Activated T-cell treated with anti-CD3 and anti-CD28 coated beads for 48 hours (primary cell): Measurements from ENCODE around the gene SNX9.
"Not testable (repeated sequence)": the region's sequence is repeated elsewhere in the genome, so short reads cannot be mapped to it uniquely, and the experiment has no call there.

Experiments
- DNase-seq: peaks from one replicate; pipeline ENCODE4 v3.0.0-alpha.2; 2020; ENCODE audit warnings: low read depth

The SNX9 gene

DNA sequence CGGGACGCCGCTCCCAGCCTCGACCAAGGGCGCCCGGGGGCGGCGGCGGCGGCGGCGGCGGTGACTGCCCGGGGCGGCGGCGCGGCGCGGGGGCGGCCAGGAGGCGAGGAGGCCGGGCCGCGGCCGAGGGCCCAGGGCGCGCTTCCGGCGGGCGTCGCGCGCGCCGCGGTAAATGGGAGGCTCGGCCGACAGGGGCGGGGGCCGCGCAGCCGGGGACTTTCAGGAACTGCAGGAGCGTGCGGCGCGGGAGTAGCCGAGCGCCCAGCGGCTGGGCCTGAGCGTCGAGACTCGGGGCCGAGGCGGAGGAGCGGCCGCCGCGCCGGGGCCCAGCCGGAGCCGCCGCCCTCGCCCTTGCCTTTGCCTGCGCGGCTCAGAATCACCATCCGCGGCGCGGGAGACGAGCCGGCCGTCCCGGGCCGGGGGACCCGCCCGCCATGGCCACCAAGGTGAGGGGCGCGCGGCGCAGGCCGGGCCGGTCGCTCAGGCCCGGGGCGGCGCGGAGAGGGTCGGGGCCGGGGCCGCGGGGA lies at the start of gene SNX9:
Gene SNX9 (plus strand): TSS at position 246 of the 527 bp plus-strand sequence. CDS start 189 bp downstream, at position 435.
- peak; percentile 74 for DNase-seq

DNA sequence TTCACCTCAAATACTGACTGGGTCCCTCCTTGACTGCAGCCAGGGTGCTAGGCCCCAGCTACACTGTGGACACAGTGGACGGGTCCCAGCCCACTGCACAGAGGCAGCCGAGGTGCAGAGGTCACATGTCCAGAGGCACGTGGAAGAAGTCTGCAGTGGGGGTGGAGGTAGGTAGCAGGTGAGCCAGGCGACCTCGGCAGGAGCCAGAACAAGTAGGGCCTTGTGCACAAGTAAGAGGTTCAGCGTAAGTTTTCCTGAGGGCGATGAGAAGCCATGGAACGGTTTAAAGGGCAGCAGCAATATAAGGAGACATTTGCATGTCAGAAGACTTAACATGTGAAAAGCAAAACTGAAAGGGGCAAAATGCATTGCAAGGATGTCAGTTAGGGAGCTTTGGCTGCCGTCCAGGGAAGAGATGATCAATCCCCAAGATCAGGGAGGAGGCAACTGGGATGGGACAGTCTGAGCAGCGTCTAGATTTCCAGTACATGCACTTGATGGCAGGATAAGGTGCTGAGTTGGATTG lies 49.7 kb upstream of the SNX9 start:
- no peak for DNase-seq

DNA sequence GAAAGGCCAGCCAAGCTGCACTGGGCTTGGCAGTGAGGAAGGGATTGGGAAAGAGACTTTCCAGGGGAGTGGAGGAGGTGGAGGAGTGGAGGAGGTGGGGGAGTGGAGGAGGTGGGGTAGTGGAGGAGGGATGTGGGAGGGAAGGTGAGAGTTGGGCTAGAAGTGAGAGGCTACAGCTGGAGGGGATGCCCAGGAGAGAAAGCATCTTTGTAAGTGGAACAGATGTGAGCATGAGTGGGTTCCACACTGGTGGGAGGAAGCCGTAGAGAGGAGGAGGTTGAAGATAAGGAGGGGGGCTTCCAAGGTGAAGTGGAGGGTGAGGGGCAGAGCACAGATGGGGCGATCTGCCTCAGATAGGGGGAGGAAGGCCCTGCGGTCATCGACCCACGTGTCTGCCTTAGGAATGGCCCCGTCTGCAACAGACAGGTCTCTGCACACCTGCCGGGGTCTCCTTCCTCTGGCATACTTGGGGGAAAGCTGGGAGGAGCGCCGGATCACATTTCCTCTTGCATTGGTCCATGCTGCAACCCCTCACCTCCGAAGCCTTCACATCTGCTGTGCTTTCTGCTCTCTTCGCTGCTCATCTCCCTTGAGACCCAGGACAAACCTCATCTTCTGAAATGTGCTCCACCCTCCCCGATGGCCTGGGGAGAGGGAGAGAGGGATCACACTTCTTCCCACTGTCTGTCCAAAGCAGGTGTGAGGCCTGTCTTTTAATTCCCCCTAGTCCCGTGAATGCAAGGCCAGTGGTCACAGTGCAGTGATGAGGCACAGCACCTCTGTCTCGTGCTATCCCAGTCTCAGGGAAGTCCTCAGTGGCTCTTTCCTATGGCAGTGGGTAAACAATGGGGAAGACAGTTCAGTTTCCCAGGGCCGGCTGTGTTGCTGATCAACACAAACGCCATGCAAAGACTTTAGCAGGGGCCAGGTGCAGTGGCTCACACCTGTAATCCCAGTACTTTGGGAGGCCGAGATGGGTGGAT lies 48.6 kb upstream of the SNX9 start:
- no peak for DNase-seq

DNA sequence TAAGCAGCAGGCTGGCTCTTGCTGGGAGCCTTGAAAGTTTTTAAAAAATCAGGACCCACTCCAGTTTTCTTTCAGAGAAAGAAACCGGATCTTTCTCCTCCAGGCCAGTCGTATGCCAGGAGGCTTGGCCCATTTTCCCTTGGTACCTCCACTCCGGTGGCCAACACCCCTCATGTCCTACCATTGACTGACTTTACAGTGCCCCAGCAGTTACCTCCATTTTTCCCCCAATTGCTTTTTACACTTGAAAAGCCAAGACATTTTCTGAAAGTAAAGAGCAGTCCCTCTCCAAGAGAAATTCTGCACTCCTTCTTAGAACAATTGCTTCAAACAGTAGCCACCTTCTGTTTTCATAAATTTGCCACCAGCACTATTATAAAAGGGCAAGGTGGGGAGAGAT lies 47.7 kb upstream of the SNX9 start:
- no peak for DNase-seq

DNA sequence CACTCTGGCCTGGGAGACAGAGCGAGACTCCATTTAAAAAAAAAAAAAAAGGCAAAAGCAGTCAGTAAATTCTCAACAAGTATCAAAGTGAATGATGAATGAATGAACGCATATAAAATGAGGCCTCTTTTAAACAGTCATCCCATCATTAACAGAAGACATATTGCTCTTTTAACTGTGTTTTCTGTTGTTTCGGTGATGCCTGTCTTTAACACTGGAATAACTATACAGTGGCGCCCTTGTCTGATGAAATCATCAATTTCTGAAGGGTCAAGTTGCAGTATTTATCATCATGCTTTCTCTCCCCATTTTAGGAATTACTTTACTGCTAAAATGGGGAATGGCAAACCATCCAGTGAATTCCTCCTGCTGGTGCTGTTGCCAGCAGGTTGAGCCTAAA lies 45.7 kb upstream of the SNX9 start:
- no peak for DNase-seq

DNA sequence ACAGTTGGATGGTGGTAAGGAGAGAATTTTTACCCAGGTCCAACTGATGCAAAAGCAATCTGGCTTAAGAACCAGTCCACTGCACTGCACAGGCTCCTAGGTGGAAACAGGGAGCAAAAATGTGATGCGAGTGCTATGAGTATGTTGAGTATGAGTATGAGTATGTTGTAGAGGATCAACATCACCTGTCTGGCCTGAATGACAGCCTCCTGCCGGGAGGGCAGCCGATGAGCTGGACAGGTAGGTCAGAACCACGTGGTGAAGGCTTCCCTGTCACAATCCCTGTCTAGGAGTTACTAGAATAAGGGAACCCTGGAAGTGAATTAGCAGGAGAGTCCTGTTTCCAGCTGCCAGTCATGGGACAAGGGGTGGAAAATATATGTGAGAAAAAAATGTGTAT lies 44.3 kb upstream of the SNX9 start:
- DNase-seq, result no peak

DNA sequence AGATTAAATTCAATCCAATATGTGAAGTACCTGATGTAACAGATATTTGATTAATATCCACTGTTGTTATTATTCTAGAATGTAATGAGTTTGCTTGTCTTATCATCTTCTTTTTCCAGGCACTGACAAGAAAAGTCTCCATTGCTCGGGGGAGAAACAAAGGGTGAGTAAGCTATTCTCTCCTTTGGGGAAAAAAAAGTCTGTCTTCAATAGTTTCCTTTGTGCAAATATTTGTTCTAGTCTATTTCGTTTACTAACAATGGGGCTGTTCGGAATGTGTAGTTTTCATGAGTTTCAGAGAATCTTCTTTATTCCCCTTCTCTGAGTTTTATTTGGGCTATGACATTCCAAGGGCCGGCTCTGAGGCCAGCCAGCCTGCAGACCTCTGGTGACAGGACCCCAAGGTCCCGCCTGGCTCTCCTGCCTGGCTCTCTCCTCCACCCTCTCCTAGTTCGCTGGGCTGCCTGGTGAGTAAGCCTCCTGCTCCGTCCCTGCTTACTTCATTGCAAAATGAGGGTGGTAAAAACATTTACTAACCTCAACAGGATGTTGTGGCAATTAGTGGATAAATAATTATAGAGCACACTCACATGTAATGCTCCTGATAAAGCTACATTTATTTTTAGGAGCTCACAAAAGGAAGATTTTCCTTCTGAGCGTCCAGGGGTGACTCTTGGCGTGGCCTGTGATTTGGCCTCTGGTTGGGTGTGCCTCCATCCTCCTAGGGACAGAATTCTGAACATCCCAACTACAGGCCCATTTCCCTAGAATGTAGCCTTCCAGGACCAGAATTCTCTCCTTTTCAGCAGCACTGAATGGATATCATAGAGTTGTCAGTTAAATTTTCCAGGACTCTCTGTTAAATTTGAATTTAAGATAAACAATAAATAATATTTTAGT lies 43.1 kb upstream of the SNX9 start:
- DNase-seq, result no peak

DNA sequence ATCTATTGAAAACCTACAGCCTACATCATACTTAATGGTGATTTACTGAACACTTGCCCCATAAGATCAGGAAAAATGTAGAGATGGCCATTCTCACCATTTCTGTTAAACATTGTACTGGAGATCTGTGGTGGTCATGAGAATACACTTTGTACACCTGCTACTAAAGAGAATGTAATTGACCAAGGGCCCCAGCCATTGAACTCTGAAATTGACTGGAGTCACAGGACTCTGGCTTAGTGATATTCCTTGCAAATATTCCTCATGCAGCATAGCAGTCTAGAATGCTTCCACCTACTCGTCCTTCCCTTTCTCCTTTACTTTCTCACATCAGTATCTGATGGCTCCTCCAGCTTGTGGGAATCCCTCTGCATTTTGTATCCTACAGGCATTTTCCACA lies 37.4 kb upstream of the SNX9 start:
- DNase-seq, result no peak

DNA sequence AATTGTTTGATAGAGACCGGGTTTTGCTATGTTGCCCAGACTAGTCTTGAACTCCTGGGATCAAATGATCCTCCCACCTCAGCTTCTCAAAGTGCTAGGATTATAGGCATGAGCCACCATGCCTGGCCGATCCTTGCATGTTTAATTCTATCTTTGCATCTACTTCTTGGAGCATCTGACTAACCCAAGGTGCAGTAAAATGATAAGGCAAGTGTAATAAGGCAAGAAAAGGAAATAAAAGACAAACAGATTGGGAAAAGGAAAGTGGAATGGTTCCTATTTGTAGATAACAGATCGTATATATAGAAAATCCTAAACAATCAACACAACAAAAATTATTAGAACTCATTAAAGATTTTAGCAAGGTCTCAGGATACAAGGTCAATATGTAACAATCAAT lies 36.8 kb upstream of the SNX9 start:
- DNase-seq, result no peak

DNA sequence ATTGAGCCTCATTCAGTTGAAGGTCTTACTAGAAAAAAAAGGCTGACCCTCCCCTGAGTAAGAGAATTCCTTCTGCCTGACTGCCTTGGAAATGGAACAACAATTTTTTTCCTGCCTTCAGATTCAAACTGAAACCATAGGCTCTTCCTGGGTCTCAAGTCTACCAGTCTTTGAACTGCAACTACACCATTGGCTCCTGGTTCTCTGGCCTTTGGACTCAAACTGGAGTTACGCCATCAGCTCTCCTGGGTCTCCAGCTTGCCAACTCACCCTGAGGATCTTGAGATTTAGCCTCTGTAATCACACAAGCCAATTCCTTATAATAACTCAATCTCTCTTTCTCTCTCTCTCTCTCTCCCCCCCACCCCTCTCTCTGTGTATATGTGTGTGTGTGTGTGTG lies 36.0 kb upstream of the SNX9 start:
- no peak for DNase-seq

DNA sequence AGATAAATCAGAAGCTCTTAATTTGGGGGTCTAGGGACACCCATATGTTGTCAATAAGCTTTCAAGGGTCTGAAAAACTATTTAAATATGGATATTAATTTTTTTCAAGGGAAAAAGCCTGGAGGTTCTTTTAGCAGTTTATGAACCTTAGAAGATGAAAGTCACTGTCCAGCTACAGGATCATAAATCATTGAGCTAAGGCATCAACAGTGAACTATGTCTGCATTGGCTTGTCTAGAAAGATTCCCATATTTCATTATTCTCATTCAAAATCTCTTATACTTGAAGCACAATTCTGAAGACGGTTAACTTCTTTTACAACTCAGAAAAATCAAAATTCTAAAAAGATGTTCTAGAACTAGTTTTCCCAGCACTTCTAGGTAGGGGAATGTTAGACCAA lies 34.9 kb upstream of the SNX9 start:
- DNase-seq, result no peak

DNA sequence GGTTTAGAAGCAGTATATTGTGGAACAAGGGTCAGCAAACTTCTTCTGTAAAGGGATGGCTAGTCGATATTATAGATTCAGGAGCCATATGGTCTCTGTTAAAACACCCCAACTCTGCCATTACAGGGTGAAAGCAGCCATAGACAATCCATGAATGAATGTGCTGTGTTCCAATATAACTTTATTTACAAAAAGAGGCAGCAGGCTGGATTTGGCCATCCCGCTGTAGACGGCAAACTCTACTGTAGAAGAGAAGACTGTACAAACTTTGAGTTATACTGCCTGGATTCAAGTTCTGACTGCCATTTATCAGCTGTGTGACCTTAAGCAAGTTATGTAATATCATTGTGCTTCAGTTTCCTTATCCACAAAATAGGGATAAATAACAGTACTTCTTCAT lies 33.7 kb upstream of the SNX9 start:
- no peak for DNase-seq

DNA sequence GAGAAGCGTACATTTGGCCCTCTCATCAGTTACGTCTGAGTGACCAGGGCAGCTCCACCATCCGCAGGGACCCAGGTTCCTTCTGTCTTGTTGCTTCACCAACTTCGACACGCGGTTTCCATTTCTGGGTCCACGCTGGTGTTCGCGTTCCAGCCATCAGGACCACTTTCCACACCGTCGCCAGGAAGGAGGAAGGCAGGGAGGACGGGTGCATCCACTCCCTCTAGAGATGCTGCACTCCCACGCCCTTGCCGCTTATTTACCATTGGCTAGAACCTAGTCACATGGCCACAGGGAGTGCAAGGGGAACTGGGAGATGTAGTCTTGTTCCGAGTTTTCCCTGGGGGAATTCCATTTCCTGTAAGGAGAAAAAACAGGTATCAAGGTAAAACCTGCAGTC lies 33.2 kb upstream of the SNX9 start:
- no peak for DNase-seq

DNA sequence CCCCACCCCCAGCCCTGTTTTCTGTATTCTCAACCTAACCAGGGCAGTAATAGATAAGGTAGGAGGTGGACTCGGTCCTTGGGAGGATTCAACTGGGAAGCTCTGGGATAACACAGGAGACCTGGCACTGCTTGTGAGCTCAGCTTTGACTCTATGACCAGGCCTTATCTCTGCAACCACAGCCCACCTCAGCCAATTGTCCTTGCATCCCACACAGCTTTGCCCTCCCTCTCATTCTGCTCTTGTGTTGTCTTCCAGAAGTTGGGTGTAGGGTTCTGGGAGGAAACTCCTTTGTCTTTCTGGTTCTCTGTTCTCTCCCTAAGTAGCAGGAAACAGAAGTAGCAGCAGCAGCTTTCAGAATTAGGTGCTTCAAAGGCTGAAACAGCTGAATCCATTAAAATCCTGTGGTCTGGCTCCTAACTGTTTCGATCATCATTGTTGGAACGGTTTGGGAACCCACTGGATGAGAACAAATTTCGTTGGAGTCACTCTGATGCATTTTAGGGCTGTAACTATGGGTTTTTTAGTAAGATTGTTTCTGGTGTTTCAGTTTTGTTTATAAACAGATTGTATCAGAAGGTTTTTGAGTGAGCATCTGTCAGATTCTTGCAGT lies 32.4 kb upstream of the SNX9 start:
- DNase-seq, result no peak

DNA sequence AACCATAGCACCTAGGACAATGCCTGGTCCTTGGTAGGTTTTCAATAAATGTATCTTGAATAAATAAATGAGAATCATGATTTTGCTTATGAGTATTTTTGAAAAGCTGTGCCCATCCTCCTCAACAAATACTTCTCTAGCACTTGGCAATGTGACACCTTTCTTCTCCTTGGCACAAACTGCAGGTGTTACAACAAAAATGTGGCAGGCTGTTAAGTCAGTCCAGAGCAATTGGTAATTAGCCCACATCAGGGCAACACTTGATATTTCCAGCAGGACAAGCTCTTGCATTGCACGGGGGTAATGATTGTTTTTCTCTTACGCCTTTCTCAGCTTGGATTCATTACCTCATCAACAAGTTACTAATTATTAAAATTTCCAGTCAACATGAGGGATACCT lies 31.6 kb upstream of the SNX9 start:
- DNase-seq, result no peak

DNA sequence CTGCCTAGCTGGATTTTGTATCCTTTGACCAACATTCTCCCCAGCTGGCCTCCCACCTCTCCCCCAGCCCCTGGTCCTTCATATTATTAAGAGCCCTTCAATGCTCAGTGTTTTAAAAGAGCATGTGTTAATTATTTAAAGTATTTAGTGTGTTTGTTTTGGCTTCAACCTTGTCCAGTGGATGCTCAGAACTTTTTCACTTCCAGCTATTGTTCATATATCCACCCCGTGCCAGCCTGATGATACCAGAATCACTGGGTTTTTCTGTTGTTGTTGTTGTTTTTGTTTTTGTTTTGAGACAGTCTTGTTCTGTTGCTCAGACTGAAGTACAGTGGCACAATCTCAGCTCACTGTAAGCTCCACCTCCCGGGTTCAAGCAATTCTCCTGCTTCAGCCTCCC lies 30.4 kb upstream of the SNX9 start:
- no peak for DNase-seq

DNA sequence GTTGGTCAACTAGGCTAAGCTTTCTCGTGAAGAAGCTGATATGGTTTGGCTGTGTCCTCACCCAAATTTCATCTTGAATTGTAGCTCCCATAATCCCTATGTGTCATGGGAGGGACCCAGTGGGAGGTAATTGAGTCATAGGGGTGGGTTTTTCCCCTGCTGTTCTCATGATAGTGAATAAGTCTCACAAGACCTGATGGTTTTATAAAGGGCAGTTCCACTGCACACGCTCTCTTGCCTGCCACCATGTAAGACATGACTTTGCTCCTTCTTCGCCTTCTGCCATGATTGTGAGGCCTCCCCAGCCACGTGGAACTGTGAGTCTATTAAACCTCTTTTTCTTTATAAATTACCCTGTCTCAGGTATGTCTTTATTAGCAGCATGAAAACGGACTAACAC lies 29.0 kb upstream of the SNX9 start:
- DNase-seq, result not testable (repeated sequence)

DNA sequence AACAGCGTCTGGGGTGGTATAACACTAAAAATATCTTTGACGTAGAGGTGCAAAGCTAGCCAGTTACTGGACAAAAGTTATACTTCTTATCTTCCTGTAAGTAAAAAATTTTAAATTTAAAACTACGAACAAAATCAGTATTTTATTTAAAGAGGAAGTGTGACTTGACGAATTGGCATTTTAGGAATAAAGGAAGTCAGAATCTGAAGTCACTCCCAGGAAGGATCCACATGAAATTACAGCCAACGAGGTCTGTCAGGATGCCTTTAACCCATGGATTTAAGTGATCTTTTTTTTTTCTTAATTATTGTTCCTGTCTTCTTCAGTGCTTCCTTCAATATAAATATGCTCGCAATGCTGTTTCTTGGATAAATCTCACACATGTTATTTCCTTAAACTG lies 27.2 kb upstream of the SNX9 start:
- DNase-seq, result no peak

DNA sequence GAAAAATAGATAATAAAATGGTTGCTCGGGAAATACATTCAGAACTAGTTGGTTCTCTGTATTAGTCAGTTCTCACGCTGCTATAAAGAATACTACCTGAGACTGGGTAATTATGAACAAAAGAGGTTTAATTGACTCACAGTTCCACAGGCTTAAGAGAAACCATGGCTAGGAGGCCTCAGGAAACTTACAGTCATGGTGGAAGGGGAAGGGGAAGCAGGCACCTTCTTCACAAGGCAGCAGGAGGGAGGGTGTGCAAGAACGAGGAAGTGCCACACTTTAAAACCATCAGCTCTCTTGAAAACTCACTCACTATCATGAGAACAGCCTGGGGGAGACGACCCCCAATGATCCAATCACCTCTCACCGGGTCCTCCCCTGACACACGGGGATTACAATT lies 24.2 kb upstream of the SNX9 start:
- no peak for DNase-seq

DNA sequence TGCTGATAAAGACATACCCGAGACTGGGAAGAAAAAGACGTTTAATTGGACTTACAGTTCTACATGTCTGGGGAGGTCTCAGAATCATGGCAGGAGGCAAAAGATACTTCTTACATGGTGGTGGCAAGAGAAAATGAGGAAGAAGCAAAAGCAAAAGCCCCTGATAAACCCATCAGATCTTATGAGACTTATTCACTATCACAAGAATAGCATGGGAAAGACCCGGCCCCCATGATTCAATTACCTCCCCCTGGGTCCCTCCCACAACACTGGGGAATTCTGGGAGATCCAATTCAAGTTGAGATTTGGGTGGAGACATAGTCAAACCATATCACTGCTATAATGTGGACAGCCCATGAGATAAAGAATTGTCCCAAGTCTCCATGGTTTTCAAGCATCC lies 23.5 kb upstream of the SNX9 start:
- not testable (repeated sequence) for DNase-seq

DNA sequence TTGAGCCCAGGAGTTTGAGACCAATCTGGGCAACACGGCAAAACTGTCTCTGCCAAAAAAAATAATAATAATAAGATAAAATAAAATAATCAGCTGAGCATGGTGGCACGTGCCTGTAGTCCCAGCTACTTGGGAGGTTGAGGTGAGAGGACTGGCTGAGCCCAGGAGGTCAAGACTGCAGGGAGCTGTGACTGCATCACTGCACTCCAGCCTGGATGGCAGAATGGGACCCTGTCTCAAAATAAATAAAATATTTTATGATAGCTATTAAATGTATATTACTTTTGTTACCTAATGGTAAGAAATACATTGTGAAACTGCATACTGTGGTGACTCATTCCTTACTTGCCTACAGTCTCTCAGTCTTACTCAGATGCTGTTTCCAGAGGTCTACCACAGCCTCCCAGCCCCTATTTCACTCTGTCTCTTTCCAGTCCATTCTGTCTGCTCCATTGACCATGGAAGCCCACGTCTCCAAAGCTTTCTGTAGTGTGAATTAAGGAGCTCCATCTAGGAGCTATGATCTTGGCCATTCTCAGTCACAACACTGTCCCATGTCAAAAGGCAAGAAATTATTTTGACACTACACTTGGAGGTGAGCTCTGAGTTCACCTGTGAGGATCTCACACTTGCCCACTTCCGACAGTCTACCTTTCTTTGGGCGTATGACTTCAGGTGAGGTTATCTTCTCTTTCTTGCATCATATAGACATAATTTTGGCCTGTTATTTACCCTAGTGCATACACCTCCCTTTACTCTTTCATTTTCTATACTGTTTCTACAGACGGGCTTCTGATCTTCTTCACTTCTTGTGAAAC lies 22.4 kb upstream of the SNX9 start:
- DNase-seq, result peak; percentile 23
